Coronary artery (tissue), 2 donors: ENCODE measurements around the gene INSIG2.
"Not testable (repeated sequence)": the region's sequence is repeated elsewhere in the genome, so short reads cannot be mapped to it uniquely, and the experiment has no call there.

ENCODE experiments used
- DNase-seq: peaks from one replicate; pipeline ENCODE4 v3.0.0-alpha.2; 2017; ENCODE audit warnings: low spot score
- H3K27ac ChIP-seq, 2 donors: fragments of 200-600 bp; sonication (generic); one replicate each; pipeline ENCODE4 v1.5.1; 2016 to 2019
- H3K4me3 ChIP-seq: fragments of 200-600 bp; sonication (generic); 2 replicates; pipeline ENCODE4 v1.5.1; 2016; ENCODE audit warnings: mild to moderate bottlenecking, moderate library complexity
- TF ChIP-seq, protein P1 (sequence below): fragments of 200-600 bp; sonication (generic); IDR thresholded peaks from one replicate; pipeline ENCODE4 v1.5.1; 2019; ENCODE audit warnings: antibody characterized with exemption

Gene INSIG2

DNA sequence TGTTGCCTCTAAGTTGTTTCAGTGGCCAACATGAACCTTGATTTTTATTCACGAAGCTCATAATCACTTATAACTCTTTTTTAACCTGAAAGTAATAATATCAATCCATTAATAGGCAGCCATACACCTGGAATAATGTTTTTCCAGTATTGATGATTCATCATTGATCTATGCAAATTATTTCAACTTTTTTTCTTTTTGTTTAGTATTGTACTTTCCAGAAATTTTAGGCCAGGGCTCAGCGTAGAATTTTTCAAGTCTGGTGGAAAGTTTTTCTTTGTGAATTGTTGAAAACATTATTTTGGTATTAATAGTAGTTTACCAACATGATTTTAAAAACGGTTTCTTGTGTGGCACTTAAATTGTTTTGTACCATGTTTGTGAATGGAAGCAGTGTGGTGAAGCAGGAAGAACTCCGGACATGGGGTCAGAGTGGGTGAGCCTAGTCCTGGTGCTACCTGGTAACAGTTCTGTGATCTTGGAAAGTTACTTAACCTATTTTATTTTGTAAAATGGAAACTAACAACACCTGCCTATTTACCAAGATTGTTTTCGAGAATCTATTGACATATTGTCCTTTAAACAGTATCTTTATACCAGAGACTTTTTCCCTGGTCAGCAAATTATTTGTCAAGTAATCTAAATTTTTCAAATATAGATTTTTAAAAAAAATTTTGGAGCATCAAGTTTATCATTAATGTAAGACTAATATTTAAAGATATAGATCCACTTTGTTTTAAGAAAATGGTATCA, 2.3 kb downstream of the INSIG2 start:
- Histone ChIP-seq H3K4me3 (peak overlapping the region; percentile 97), H3K27ac (no peak overlapping the region)
- TF ChIP-seq, protein P1, sequence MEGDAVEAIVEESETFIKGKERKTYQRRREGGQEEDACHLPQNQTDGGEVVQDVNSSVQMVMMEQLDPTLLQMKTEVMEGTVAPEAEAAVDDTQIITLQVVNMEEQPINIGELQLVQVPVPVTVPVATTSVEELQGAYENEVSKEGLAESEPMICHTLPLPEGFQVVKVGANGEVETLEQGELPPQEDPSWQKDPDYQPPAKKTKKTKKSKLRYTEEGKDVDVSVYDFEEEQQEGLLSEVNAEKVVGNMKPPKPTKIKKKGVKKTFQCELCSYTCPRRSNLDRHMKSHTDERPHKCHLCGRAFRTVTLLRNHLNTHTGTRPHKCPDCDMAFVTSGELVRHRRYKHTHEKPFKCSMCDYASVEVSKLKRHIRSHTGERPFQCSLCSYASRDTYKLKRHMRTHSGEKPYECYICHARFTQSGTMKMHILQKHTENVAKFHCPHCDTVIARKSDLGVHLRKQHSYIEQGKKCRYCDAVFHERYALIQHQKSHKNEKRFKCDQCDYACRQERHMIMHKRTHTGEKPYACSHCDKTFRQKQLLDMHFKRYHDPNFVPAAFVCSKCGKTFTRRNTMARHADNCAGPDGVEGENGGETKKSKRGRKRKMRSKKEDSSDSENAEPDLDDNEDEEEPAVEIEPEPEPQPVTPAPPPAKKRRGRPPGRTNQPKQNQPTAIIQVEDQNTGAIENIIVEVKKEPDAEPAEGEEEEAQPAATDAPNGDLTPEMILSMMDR: no peak
- DNase-seq: no peak

DNA sequence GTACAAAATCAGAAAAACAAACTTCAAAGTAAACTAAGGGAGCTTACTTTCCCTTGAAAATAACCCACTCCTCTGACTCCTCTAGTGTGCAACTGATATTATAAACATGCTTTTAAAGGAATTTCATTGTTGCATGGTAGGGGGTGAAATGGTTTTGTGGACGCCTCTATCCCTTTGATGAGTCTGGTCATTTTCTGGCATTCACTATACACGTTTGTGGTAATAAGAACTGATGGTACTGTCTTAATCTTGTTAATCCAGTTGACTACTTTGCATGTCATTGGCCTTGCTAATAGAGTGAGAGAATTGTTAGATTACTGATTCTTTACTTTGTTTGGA, 2.8 kb downstream of the INSIG2 start:
- no peak for DNase-seq
- H3K4me3 ChIP-seq: no peak overlapping the region
- H3K27ac ChIP-seq: no peak overlapping the region
- TF ChIP-seq, protein P1: no peak

DNA sequence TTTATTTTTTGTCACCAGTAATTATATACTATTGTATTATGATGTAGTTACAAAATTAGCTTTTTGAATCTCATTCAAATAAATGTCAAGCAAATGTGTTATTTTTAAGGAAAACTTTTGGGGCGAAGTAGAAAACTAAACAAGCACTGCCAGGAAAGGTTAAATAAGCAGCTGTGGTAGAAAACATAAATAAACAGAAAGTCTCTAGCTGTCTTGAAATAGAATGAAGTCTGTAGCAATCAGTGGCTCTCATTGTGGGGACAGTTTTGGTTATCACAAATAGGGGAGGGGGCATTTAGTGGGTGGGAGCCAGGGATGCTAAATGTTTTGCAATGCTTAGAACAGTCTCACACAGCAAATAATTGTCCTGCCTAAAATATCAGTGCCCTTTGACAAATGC, 3.4 kb downstream of the INSIG2 start:
- H3K4me3 ChIP-seq: no peak overlapping the region
- no peak overlapping the region for H3K27ac ChIP-seq
- TF ChIP-seq, protein P1: no peak
- no peak for DNase-seq

DNA sequence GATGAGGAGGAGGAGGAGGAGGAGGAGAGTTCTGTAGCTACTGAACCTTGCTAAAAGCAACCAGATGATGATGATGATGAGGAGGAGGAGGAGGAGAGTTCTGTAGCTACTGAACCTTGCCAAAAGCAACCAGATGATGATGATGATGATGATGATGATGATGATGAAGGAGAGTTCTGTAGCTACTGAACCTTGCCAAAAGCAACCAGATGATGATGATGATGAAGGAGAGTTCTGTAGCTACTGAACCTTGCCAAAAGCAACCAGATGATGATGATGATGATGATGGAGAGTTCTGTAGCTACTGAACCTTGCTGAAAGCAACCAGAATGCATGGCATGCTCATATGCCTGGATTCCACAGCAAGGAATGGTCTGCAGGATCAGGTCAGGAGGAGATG, 5.8 kb downstream of the INSIG2 start:
- not testable (repeated sequence) for H3K27ac ChIP-seq, H3K4me3 ChIP-seq, DNase-seq

DNA sequence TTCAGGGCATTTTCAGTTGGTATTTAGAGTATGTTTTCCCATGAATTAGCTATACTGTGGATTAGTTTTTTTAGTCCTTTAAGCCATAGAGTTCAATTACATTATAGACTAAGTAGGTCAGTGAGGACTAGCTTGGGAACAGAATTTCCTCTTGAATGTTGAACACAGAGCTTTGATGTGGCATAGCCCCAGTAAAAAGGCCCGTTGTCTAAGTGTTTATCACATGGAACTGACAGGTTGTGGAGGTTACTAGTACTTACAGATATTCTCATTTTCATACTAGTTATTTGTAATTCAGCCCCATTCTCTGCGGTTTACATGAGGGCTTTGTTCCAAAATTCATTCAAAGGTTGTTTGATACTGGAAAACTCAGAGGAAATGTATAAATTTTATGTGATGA, 6.2 kb downstream of the INSIG2 start:
- TF ChIP-seq, protein P1: no peak
- no peak overlapping the region for H3K27ac ChIP-seq
- no peak for DNase-seq
- no peak overlapping the region for H3K4me3 ChIP-seq

DNA sequence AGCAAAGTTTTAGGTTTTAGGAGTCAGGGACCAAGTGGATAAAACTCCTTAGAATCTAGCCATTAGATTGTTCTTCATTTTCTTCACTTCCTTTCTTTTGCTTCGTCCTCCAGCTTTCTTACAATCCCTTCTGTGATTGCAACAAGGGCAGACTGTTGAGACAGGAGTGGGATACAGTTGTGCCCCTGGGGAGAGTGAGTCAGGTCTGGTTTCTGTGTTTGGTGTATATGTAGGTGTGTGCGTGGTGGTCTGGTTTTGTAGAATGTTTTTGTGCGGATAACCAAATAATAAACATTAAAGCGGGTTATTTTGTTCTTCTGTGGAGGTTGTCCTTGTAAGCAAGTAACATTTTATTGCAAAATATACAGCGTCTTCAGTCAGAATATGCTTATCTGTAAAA, 7.3 kb downstream of the INSIG2 start:
- H3K27ac ChIP-seq: no peak overlapping the region
- TF ChIP-seq, protein P1: no peak
- DNase-seq: no peak
- H3K4me3 ChIP-seq: no peak overlapping the region

DNA sequence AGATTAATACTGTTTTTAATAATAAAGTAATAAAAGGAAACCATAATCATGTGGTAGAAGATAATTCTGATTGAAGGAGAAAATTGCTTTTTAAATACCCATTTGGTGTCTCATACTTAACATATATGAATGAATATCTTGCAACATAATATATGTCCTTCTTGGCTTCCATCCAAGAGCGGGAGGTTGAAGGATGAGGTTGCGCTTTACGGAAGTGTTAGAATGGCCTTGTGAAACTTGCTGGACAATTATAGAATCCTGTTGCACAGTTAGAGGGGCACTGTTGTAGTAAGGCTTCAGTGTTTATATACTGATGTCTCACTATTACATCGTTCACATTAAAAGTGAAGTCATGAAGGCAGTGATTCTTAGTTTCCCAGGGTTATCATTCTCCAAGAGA, 9.4 kb downstream of the INSIG2 start:
- TF ChIP-seq, protein P1: no peak
- no peak for DNase-seq
- Histone ChIP-seq H3K27ac (no peak overlapping the region), H3K4me3 (no peak overlapping the region)
